Kidney (tissue), 14 donors: ENCODE results near the gene CA12. TPM values are rescaled to one million over a fixed set of nuclear protein-coding genes. Genes with fewer than 3 reads are reported as not detected.
A peak's percentile ranks its signal among the peaks of the same experiment; 100 is the strongest.

ENCODE experiments used
- DNase-seq, 5 donors: peaks; one replicate each; pipeline ENCODE4 v3.0.0-alpha.2; 2013 to 2020
- FAIRE-seq: peaks from 2 replicates; lab custom pipeline; 2012; peaks lifted over from hg19 to GRCh38; lab: Jason Lieb, UNC
- H3K27ac ChIP-seq, 2 donors: one replicate each; pipeline ENCODE4 v1.7.0; 2013; ENCODE audit warnings: low read depth in 2 of 2, low read length in 2 of 2, inconsistent platforms in 1 of 2
- H3K27me3 ChIP-seq: one replicate; pipeline ENCODE4 v1.7.1; 2013; ENCODE audit warnings: low read length, inconsistent platforms; ENCODE audit not compliant: control insufficient read depth, insufficient read depth
- H3K36me3 ChIP-seq, 3 donors: one replicate each; pipeline versions ENCODE4 v1.7.0 to v1.7.1; 2013; ENCODE audit warnings: low read length in 3 of 3, control low read depth in 1 of 3, inconsistent platforms in 1 of 3; ENCODE audit not compliant: insufficient read depth in 3 of 3, control insufficient read depth in 2 of 3
- H3K4me1 ChIP-seq, 3 donors: one replicate each; pipeline versions ENCODE4 v1.7.0 to v1.7.1; 2013; ENCODE audit warnings: low read length in 3 of 3, inconsistent platforms in 1 of 3, low read depth in 1 of 3; ENCODE audit not compliant: control insufficient read depth in 2 of 3, insufficient read depth in 2 of 3
- H3K4me3 ChIP-seq, 3 donors: one replicate each; pipeline versions ENCODE4 v1.7.0 to v1.8.1; 2013; ENCODE audit warnings: low read length in 3 of 3, control low read depth in 1 of 3, inconsistent platforms in 1 of 3
- H3K9ac ChIP-seq, 3 donors: one replicate each; pipeline versions ENCODE4 v1.7.0 to v1.7.1; 2013; ENCODE audit warnings: low read length in 3 of 3, control low read depth in 1 of 3, inconsistent platforms in 1 of 3
- H3K9me3 ChIP-seq, 3 donors: one replicate each; pipeline versions ENCODE4 v1.7.0 to v1.7.1; 2013; ENCODE audit warnings: low read length in 3 of 3, control low read depth in 1 of 3, inconsistent platforms in 1 of 3; ENCODE audit not compliant: control insufficient read depth in 2 of 3, insufficient read depth in 1 of 3
- intact Hi-C: fragments of 100-400 bp; cut with DNase I; formaldehyde crosslinking; loops from one replicate; pipeline ENCODE4 v1.11.1; 2022
- polyA plus RNA-seq: library from polyadenylated mRNA; stranded (reverse); fragments of 350-450 nt; fragmentation: Illumina TruSeq; extraction: RNeasy Lipid Tissue Mini Kit (QIAGEN cat#74804); gene quantifications from one replicate; pipeline ENCODE4 v1.2.3, GENCODE V29; 2014; ENCODE audit warnings: low read depth, low replicate concordance; ENCODE audit not compliant: insufficient read depth
- total RNA-seq: library from RNA; stranded (reverse); fragmentation: NEBNext Ultra II Directional; extraction: Animal tissue kit (Norgen Biotek cat#: 25700); gene quantifications from one replicate; pipeline ENCODE4 v1.2.1, GENCODE V29; 2021
- TF ChIP-seq, protein P1 (sequence below): IDR thresholded peaks from 3 replicates; pipeline ENCODE4 v1.5.1; 2012; ENCODE audit warnings: mild to moderate bottlenecking, moderate library complexity, borderline replicate concordance; ENCODE audit not compliant: insufficient read depth; ENCODE audit errors: extremely low read depth
- donor health status: control.
- donor health status: control.
- donor health status: control.
- donor health status: control.
- donor health status: control.
- donor health status: DM: yes; HTN: yes; CAD: no.
- donor health status: Normal renal cell carcinoma (clear cell type).

Gene CA12
- total and polyA plus RNA-seq, 2 donors from 2014 or later, result 237 to 242 TPM

DNA sequence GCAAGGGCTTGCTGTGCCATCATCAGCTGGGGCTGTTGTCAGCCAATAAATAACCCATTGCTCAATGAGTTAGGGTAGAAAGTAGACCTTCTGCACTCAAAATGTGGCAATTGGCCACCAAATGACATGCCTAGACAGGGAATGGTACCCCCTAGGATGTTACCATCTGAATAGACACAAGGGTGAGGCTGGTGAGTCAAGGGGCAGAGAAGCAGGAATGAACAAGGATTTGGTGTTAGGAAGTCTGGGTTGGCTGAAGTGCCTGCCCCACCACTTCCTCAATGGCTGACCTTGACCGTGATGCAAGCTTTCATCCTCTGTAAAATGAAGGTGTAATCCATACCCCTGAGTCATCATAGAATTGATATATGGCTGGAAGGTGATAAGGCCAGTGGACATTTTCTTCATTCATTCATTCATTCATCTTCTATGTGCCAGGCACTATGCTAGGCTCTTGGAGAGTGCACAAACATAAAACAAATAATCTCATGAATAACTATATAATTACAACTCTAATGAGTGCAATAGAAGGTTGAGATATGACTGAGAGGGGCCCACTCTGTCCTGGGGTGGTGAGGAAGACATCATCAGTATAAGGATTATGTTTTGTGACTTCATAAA is 4.4 kb upstream of the CA12 start:
- Histone ChIP-seq H3K4me3 (no peak overlapping the region), H3K27me3 (no peaks in the 10 kb centered on the region), H3K27ac (no peak overlapping the region), H3K4me1 (peaks cover 0 to 9% (median 5%) of the 10 kb centered on the region in 3 donors), H3K9ac (no peak overlapping the region), H3K9me3 (no peaks in the 10 kb centered on the region), H3K36me3 (no peaks in the 10 kb centered on the region)
- intact Hi-C loops, result no loop called here
- TF ChIP-seq, protein P1, sequence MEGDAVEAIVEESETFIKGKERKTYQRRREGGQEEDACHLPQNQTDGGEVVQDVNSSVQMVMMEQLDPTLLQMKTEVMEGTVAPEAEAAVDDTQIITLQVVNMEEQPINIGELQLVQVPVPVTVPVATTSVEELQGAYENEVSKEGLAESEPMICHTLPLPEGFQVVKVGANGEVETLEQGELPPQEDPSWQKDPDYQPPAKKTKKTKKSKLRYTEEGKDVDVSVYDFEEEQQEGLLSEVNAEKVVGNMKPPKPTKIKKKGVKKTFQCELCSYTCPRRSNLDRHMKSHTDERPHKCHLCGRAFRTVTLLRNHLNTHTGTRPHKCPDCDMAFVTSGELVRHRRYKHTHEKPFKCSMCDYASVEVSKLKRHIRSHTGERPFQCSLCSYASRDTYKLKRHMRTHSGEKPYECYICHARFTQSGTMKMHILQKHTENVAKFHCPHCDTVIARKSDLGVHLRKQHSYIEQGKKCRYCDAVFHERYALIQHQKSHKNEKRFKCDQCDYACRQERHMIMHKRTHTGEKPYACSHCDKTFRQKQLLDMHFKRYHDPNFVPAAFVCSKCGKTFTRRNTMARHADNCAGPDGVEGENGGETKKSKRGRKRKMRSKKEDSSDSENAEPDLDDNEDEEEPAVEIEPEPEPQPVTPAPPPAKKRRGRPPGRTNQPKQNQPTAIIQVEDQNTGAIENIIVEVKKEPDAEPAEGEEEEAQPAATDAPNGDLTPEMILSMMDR, result no peak
- DNase-seq, result no peak
- no peak for FAIRE-seq

DNA sequence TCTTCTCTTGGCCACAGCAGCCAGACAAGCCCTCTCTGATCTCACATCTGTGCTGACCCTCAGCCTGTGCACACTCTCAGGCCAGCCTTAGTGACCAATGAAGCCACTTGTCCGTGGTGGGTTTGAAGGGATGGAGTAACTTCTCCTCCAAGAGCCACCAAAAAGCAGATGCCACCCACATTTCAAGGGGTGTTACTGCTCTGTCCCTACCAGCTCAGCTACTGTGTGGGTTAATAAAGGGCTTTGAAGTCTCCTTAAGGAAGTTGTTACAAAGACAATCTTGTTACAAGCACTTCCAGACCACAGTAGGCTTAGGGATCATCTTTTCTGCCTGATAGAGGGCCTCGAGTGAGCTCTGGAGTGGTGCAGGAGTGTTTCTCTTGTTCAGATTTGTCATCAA is 3.3 kb upstream of the CA12 start:
- H3K4me3 ChIP-seq, result no peak overlapping the region
- peaks cover 0 to 4% (median 2%) of the 10 kb centered on the region in 3 donors for H3K4me1 ChIP-seq
- no peak overlapping the region for H3K9ac ChIP-seq
- H3K27me3 ChIP-seq, result no peaks in the 10 kb centered on the region
- H3K27ac ChIP-seq, result no peak overlapping the region
- intact Hi-C loops, result no loop called here
- TF ChIP-seq, protein P1, result no peak
- H3K9me3 ChIP-seq, result no peaks in the 10 kb centered on the region
- DNase-seq (no peak), FAIRE-seq (no peak)
- H3K36me3 ChIP-seq, result no peaks in the 10 kb centered on the region

DNA sequence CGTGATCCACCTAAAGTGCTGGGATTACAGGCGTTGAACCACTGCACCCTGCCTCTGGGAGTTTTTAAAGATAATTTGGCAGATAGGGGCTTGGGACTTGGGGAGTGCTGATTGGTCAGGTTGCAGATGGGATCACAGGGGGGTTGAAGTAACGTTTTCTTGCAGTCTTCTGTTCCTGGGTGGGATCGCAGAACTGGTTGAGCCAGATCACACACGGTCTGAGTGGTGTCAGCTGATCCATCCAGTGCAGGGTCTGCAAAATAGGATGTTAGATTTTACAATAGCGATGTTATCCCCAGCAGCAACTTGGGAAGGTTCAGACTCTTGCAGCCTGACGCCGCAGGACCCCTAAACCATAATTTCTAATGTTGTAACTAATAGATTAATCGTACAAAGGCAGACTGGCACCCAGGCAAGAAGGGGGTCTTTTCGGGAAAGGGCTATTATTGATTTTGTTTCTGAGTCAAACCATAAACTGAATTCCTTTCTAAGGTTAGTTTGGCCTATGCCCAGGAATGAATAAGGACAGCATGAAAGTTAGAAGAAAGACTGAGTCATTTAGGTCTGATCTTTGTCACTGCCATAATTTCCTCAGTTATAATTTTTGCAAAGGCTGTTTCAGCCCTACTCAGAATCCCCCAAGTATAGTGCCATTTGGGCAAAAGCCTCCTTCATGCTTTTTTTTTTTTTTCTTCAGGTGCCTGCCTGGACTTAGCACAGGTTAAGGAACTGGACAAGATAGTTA is 1.5 kb upstream of the CA12 start:
- peak overlapping the region in 1 of 3 donors; percentile 23 for H3K4me3 ChIP-seq
- H3K27me3 ChIP-seq, result no peaks in the 10 kb centered on the region
- DNase-seq, result no peak
- no peaks in the 10 kb centered on the region for H3K36me3 ChIP-seq
- intact Hi-C loops, result no loop called here
- TF ChIP-seq, protein P1, result no peak
- H3K9ac ChIP-seq, result no peak overlapping the region
- H3K4me1 ChIP-seq, result peaks cover 3 to 13% (median 4%) of the 10 kb centered on the region in 3 donors
- no peak overlapping the region for H3K27ac ChIP-seq
- no peaks in the 10 kb centered on the region for H3K9me3 ChIP-seq
- no peak for FAIRE-seq
